Thyroid gland (tissue), 4 donors: Measurements from ENCODE around the gene ACOX3.

Source experiments
- CTCF ChIP-seq, 6 experiments: fragments of 200-600 bp in 3 of 6; fragments of 450-650 bp in 3 of 6; sonication (generic) in 3 of 6; IDR thresholded peaks; one replicate each; pipeline ENCODE4 v1.5.1; 2016 to 2019; ENCODE audit warnings: antibody characterized with exemption in 6 of 6, mild to moderate bottlenecking in 2 of 6, inconsistent platforms in 1 of 6, moderate library complexity in 1 of 6
- POLR2A ChIP-seq, 2 donors: fragments of 450-650 bp; IDR thresholded peaks; one replicate each; pipeline ENCODE4 v1.6.1; 2017; ENCODE audit warnings: antibody characterized with exemption in 2 of 2, mild to moderate bottlenecking in 2 of 2, moderate library complexity in 1 of 2

GRCh38 chr4:8441499-8442091, 1.1 kb upstream of the ACOX3 start:
- no peak for TF ChIP-seq CTCF (IDR thresholded peaks at IDR 0.05)
- no peak for TF ChIP-seq POLR2A (IDR thresholded peaks at IDR 0.05)
